Measurements from ENCODE around the gene PTK6.

PTK6 gene

DNA sequence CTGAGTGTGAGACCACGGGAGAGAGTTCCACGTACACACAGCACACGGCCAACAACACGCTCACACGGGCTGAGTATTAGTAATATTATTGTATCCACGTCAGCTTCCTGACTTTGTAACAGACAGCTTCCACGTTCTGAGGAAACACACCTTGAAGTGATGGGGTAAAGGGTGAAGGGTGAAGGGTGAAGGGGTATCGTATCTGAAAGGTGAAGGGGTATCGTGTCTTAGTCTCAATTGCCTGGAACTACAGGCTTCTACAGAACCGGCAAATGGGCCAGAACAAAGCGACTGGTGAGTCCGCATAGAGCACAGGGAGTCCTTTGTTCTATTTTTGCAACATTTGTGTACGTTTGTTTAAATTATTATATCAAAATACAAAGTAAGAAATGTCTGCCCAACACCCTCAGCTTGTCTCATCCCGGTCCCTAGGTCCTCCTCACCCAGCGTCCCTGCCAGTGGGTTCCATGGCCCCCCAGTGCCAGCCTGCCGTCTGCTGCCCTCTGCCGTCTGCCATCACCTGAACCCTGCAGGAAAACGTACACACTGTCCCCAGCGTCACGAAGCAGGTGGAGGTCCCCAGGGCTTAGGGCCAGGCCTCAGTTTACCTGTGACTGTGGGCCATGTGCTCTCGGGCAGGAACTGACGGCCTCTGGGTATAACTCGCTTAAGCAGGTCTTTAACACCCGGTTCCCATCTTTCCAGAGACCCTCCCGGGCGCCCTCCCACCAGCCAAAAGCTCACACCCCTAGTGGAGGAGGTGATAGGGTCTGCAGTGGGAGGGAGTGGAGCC lies 41.2 kb upstream of the PTK6 start:
- peaks cover 42% of the 10 kb centered on the region for H3K27me3 ChIP-seq (ENCODE audit: insufficient read depth, poor library complexity, severe bottlenecking)
- DNase-seq (ENCODE audit: low read depth in 1 of 2, low spot score in 1 of 2) = no peak
- H3K4me3 ChIP-seq (replicated peaks; ENCODE audit: insufficient read depth, low read length) = no peak overlapping the region
- H3K27ac ChIP-seq (replicated peaks) = no peak overlapping the region
- TF ChIP-seq SPI1 (IDR thresholded peaks at IDR 0.05; ENCODE audit: borderline replicate concordance, low read depth) (no peak), GABPA (IDR thresholded peaks at IDR 0.05; ENCODE audit: low read depth) (no peak), POLR2AphosphoS5 (IDR thresholded peaks at IDR 0.05; ENCODE audit: low read depth) (no peak)
- TF ChIP-seq, protein P1, sequence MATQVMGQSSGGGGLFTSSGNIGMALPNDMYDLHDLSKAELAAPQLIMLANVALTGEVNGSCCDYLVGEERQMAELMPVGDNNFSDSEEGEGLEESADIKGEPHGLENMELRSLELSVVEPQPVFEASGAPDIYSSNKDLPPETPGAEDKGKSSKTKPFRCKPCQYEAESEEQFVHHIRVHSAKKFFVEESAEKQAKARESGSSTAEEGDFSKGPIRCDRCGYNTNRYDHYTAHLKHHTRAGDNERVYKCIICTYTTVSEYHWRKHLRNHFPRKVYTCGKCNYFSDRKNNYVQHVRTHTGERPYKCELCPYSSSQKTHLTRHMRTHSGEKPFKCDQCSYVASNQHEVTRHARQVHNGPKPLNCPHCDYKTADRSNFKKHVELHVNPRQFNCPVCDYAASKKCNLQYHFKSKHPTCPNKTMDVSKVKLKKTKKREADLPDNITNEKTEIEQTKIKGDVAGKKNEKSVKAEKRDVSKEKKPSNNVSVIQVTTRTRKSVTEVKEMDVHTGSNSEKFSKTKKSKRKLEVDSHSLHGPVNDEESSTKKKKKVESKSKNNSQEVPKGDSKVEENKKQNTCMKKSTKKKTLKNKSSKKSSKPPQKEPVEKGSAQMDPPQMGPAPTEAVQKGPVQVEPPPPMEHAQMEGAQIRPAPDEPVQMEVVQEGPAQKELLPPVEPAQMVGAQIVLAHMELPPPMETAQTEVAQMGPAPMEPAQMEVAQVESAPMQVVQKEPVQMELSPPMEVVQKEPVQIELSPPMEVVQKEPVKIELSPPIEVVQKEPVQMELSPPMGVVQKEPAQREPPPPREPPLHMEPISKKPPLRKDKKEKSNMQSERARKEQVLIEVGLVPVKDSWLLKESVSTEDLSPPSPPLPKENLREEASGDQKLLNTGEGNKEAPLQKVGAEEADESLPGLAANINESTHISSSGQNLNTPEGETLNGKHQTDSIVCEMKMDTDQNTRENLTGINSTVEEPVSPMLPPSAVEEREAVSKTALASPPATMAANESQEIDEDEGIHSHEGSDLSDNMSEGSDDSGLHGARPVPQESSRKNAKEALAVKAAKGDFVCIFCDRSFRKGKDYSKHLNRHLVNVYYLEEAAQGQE (IDR thresholded peaks at IDR 0.05; ENCODE audit: insufficient replicate concordance, low read depth) = no peak
- TF ChIP-seq, protein P2, sequence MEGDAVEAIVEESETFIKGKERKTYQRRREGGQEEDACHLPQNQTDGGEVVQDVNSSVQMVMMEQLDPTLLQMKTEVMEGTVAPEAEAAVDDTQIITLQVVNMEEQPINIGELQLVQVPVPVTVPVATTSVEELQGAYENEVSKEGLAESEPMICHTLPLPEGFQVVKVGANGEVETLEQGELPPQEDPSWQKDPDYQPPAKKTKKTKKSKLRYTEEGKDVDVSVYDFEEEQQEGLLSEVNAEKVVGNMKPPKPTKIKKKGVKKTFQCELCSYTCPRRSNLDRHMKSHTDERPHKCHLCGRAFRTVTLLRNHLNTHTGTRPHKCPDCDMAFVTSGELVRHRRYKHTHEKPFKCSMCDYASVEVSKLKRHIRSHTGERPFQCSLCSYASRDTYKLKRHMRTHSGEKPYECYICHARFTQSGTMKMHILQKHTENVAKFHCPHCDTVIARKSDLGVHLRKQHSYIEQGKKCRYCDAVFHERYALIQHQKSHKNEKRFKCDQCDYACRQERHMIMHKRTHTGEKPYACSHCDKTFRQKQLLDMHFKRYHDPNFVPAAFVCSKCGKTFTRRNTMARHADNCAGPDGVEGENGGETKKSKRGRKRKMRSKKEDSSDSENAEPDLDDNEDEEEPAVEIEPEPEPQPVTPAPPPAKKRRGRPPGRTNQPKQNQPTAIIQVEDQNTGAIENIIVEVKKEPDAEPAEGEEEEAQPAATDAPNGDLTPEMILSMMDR (IDR thresholded peaks at IDR 0.05; ENCODE audit: insufficient read depth, low read length) = no peak

DNA sequence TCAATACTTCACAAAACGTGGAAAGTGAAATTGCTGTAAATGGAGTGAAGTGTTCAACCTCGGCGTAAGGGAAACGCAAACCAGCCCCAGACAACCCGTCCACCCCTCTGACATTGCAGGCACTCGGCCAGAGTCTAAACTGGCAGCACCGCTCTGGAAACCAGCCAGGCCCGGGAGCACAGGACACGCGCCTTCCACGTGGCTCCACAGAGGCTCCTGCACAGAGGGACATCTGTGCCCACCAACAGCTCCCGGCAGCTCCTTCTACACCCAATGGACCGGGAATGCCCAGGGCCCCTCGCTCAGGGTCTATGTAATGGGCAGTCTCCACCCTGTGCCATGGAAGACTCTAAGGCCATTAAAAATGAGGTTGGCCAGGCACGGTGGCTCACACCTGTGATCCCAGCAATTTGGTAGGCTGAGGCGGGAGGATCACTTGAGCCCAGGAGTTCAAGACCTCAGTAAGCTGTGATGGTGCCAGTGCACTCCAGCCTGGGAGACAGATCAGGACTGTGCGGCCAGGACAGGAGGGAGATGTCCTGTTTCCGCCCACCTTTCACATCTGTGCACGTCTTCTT lies 40.2 kb upstream of the PTK6 start:
- Histone ChIP-seq H3K27ac (replicated peaks) (no peak overlapping the region), H3K27me3 (ENCODE audit: insufficient read depth, poor library complexity, severe bottlenecking) (peaks cover 52% of the 10 kb centered on the region), H3K4me3 (replicated peaks; ENCODE audit: insufficient read depth, low read length) (no peak overlapping the region)
- DNase-seq (ENCODE audit: low read depth in 1 of 2, low spot score in 1 of 2) = no peak
- TF ChIP-seq, protein P2 (IDR thresholded peaks at IDR 0.05; ENCODE audit: insufficient read depth, low read length) = no peak
- TF ChIP-seq POLR2AphosphoS5 (IDR thresholded peaks at IDR 0.05; ENCODE audit: low read depth) (no peak), GABPA (IDR thresholded peaks at IDR 0.05; ENCODE audit: low read depth) (no peak), SPI1 (IDR thresholded peaks at IDR 0.05; ENCODE audit: borderline replicate concordance, low read depth) (no peak)
- TF ChIP-seq, protein P1 (IDR thresholded peaks at IDR 0.05; ENCODE audit: insufficient replicate concordance, low read depth) = no peak

DNA sequence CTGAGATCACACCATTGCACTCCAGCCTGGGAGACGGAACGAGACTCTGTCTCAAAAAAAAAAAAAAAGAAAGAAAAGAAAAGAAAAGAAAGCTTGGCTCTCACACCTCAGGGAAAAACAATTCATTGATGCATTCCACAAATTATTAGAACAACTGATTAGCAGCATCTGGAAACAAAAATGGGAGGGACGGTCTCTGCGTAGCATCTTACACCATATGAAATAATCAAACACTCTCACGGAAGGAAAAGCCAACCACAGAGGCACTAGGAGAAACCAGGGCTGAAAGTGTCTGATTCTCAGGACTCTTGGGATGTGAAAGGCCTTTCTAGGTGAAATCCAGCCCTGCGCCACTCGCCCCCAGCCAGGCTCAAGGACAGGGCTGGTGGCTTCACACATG lies 39.1 kb upstream of the PTK6 start:
- Histone ChIP-seq H3K27me3 (ENCODE audit: insufficient read depth, poor library complexity, severe bottlenecking) (peaks cover 56% of the 10 kb centered on the region), H3K4me3 (replicated peaks; ENCODE audit: insufficient read depth, low read length) (no peak overlapping the region), H3K27ac (replicated peaks) (no peak overlapping the region)
- DNase-seq (ENCODE audit: low read depth in 1 of 2, low spot score in 1 of 2) = no peak
- TF ChIP-seq GABPA (IDR thresholded peaks at IDR 0.05; ENCODE audit: low read depth) (no peak), SPI1 (IDR thresholded peaks at IDR 0.05; ENCODE audit: borderline replicate concordance, low read depth) (no peak), POLR2AphosphoS5 (IDR thresholded peaks at IDR 0.05; ENCODE audit: low read depth) (no peak)
- TF ChIP-seq, protein P2 (IDR thresholded peaks at IDR 0.05; ENCODE audit: insufficient read depth, low read length) = no peak
- TF ChIP-seq, protein P1 (IDR thresholded peaks at IDR 0.05; ENCODE audit: insufficient replicate concordance, low read depth) = no peak
